CD4-positive, alpha-beta T cell treated with Interleukin-6 for 4 hours (primary cell): ENCODE results near the gene PIN4.
"Not testable (repeated sequence)": the region's sequence is repeated elsewhere in the genome, so short reads cannot be mapped to it uniquely, and the experiment has no call there.

ENCODE experiments used
- DNase-seq: peaks from one replicate; pipeline ENCODE4 v3.0.0-alpha.2; 2020; ENCODE audit warnings: mixed read lengths

The PIN4 gene

GRCh38 chrX:72202792-72203401 is 21.3 kb downstream of the PIN4 start:
- DNase-seq, result no peak

- no peak for DNase-seq
These were observed 21.9 kb downstream of the PIN4 start for GRCh38 chrX:72203421-72203820.

DNA sequence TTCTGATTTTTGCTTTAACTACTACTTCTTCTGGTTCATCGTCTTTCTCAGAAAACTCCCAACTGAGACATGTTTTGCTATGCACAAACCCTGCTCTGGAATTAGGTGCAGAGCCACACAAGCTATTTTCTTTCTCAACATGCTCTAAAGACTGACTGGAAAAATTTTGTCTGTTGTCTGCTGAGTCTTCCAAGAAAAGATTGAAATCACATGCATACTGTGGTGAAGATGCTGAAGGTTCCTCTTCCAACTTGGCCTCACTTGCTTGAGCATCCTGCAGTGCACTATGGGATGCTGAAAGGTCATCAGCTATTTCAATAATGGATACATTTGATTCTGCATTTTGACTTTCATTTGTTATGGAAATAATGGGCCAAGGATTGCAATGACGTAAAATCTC is 24.1 kb downstream of the PIN4 start:
- no peak for DNase-seq

DNA sequence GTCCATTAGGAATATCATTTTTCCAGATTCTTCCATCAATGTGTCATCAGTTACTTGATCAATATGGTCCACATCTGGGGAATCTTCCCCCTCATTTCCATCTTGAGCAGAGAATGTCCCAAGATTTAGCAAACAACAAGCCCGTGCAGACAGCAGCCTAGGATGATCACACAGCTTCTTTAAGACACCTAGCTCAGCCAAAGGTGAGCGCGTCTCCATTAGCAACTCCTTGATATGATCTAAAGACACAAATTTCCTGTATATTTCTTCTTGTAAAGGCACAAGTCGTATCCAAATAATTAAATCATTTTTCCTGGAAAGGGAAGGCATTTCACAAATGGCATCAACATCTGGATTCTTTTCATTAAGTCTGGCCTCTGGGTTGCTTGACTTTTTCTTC is 25.8 kb downstream of the PIN4 start:
- DNase-seq, result no peak

- no peak for DNase-seq
These were observed 26.7 kb downstream of the PIN4 start for GRCh38 chrX:72208126-72208800.

- no peak for DNase-seq
These were observed 35.4 kb downstream of the PIN4 start for GRCh38 chrX:72216973-72217372.

DNA sequence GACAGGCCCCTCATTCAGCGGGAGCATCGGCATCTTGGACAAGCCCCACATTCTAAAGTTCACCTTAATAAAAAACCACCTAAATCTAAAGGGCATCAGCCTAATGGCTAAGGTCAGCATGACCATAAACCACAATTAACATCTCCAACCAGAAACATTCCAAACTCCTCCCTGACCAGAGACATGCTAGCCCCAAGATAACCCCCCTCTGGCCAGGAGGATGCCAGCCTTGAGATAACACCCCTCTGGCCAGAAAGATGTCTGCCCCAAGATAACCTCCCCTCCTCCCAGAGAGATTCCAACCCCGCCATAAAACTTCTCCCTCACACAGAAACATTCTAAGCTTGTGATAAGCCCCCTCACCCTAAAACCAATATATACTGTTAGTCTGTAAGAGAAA is 38.8 kb downstream of the PIN4 start:
- not testable (repeated sequence) for DNase-seq

- no peak for DNase-seq
These were observed 48.7 kb downstream of the PIN4 start for GRCh38 chrX:72230290-72230689.

DNA sequence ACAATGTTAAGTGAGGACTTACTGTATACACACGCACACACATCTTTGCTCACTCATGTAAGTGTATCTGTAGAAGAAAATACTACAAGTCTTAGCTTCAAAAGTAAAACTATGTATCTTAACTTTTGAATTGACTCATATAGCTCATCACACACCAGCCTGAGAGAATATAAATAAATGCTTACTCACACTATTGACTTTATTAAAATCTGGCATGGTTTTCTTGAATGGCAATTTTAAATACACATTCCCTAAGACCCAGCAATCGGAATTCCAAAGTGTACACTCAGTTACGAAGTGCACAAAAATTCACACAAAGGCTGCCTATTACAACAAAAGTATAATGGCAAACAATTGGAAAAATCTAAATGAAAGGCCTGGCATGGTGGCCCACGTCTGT is 55.3 kb downstream of the PIN4 start:
- DNase-seq, result no peak

DNA sequence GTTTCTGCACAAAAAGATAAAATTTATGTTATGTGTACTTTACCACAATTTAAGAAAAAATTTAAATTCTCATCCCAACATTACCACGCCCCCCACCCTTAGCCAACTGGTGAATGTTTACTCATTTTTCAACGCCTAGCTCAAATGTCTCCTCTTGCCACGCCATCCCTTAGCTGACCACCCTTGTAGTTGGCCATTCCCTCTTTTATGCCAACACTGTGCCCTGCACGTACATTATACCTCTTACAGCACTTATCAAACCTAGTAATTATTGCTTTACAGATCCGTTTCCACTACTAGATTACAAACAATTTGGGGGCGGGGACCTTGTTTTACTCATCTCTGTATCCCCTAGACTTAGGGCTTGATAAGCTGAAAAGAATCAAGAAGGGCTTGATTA is 56.6 kb downstream of the PIN4 start:
- no peak for DNase-seq

- peak; percentile 89 for DNase-seq
These were observed 57.3 kb downstream of the PIN4 start, which contains the start of gene ERCC6L for GRCh38 chrX:72238721-72239475. Gene ERCC6L (minus strand): TSS chrX:72239027. CDS start chrX:72238911, 116 bp downstream.

DNA sequence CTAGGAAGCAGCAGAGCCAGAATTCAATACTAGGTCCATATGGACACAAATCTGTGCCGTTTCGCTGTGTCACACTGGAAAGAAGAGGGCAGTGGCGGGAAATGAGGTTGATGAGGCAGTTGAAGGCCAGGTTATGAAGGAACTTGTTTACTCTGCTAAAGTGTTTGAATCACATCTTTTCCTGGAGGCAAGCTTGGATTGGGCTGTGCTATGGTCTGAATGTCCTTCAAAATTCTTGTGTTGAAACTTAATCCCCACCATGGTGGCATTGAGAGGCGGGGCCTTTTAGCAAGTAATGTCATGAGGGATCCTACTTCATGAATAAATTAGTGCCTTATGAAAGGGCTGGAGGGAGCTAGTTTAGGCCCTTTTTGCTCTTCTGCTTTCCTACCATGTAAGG is 59.4 kb downstream of the PIN4 start:
- DNase-seq, result no peak

DNA sequence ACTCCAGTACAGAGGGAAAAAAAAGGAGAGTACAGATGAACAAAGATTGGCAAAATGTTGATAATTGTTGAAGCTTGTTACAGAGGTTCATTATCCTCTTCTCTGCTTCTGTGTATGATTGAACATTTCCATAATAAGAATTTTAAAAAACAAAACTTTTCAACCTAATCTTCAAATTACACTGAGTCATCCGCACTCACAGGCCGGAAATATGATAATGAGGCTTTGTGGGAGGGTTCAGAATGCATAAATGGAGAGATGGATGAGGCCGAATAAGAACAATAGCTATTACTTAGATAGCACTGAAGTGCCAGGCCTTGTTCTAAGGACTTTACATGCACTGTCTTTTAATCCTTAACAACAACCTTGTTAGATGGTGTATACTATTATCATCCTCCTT is 61.9 kb downstream of the PIN4 start:
- DNase-seq, result no peak

GRCh38 chrX:72245461-72246089 is 64.0 kb downstream of the PIN4 start:
- peak; percentile 56 for DNase-seq

- no peak for DNase-seq
These were observed 65.8 kb downstream of the PIN4 start for GRCh38 chrX:72247206-72247942.
